Colonic mucosa (tissue), 4 donors: Measurements from ENCODE around the gene C10orf62. TPM values are rescaled to one million over a fixed set of nuclear protein-coding genes. Genes with fewer than 3 reads are reported as not detected.

ENCODE experiments used
- DNase-seq: peaks from one replicate; pipeline ENCODE4 v3.0.0-alpha.2; 2020
- H3K27ac ChIP-seq: fragments of 200-600 bp; one replicate; pipeline ENCODE4 v1.8.0; 2021
- H3K27me3 ChIP-seq: fragments of 200-600 bp; one replicate; pipeline ENCODE4 v1.8.0; 2021
- H3K36me3 ChIP-seq: fragments of 200-600 bp; one replicate; pipeline ENCODE4 v1.8.0; 2021
- H3K4me1 ChIP-seq: fragments of 200-600 bp; one replicate; pipeline ENCODE4 v1.8.0; 2021; ENCODE audit warnings: mild to moderate bottlenecking
- H3K4me3 ChIP-seq: fragments of 200-600 bp; one replicate; pipeline ENCODE4 v1.8.0; 2021
- H3K9ac ChIP-seq, 2 donors: one replicate each; pipeline ENCODE4 v1.7.0; 2013; ENCODE audit warnings: control low read depth in 2 of 2, low read depth in 2 of 2, low read length in 2 of 2
- H3K9me3 ChIP-seq: fragments of 200-600 bp; one replicate; pipeline ENCODE4 v1.8.0; 2021
- CTCF ChIP-seq: fragments of 200-600 bp; IDR thresholded peaks from one replicate; pipeline ENCODE4 v1.8.0; 2022; ENCODE audit warnings: antibody characterized with exemption, mild to moderate bottlenecking
- intact Hi-C: fragments of 100-400 bp; cut with DNase I; formaldehyde crosslinking; loops from one replicate; pipeline ENCODE4 v1.14.1; 2022
- total RNA-seq, 2 donors: library from RNA; stranded (reverse); fragmentation: NEBNext Ultra II Directional in 1 of 2; extraction: Animal tissue kit (Norgen Biotek cat#: 25700) in 1 of 2; gene quantifications; one replicate each; pipeline ENCODE4 v1.2.1, GENCODE V29; 2021
- donor health status: healthy.
- donor health status: DM: no; HTN: no; CAD: no.
- donor health status: DM: no; HTN: no; CAD: no.

C10orf62 gene
- total RNA-seq, 2 donors from 2014 or later, result not detected

GRCh38 chr10:97607095-97607636 lies 17.6 kb downstream of the C10orf62 start:
- H3K9ac ChIP-seq, result no peak overlapping the region
- H3K36me3 ChIP-seq, result no peaks in the 10 kb centered on the region
- intact Hi-C loops, result no loop called here
- no peak for TF ChIP-seq CTCF
- no peaks in the 10 kb centered on the region for H3K9me3 ChIP-seq
- no peaks in the 10 kb centered on the region for H3K4me1 ChIP-seq
- no peaks in the 10 kb centered on the region for H3K27me3 ChIP-seq
- no peak overlapping the region for H3K27ac ChIP-seq
- H3K4me3 ChIP-seq, result no peak overlapping the region
- DNase-seq, result no peak

GRCh38 chr10:97608991-97609561 lies 19.6 kb downstream of the C10orf62 start:
- H3K36me3 ChIP-seq, result no peaks in the 10 kb centered on the region
- H3K9me3 ChIP-seq, result no peaks in the 10 kb centered on the region
- no peaks in the 10 kb centered on the region for H3K4me1 ChIP-seq
- H3K4me3 ChIP-seq, result no peak overlapping the region
- H3K27me3 ChIP-seq, result no peaks in the 10 kb centered on the region
- H3K9ac ChIP-seq, result no peak overlapping the region
- no peak for TF ChIP-seq CTCF
- DNase-seq, result no peak
- H3K27ac ChIP-seq, result no peak overlapping the region
- intact Hi-C loops, result no loop called here

- no peak overlapping the region for H3K9ac ChIP-seq
- intact Hi-C loops, result loop anchor here (5.0 kb wide), 1 partner anchor 39 kb away; the partner anchor contains the start of gene ANKRD2
Measured at GRCh38 chr10:97611473-97611872, 22.0 kb downstream of the C10orf62 start.

GRCh38 chr10:97612386-97612785 lies 22.9 kb downstream of the C10orf62 start:
- intact Hi-C loops, result loop anchor here (5.0 kb wide), 1 partner anchor 40 kb away; the partner anchor contains the start of gene ANKRD2
- no peak for DNase-seq
- Histone ChIP-seq H3K4me1 (no peaks in the 10 kb centered on the region), H3K4me3 (no peak overlapping the region), H3K36me3 (no peaks in the 10 kb centered on the region), H3K27ac (no peak overlapping the region), H3K9ac (no peak overlapping the region), H3K9me3 (no peaks in the 10 kb centered on the region), H3K27me3 (no peaks in the 10 kb centered on the region)
- TF ChIP-seq CTCF, result no peak

More at GRCh38 chr10:97611473-97611872, 22.0 kb downstream of the C10orf62 start:
- Histone ChIP-seq H3K9me3 (no peaks in the 10 kb centered on the region), H3K4me1 (no peaks in the 10 kb centered on the region), H3K4me3 (no peak overlapping the region), H3K36me3 (no peaks in the 10 kb centered on the region), H3K27me3 (no peaks in the 10 kb centered on the region), H3K27ac (no peak overlapping the region)
- TF ChIP-seq CTCF, result no peak
- no peak for DNase-seq

GRCh38 chr10:97618285-97618684 lies 28.8 kb downstream of the C10orf62 start:
- TF ChIP-seq CTCF, result no peak
- no peaks in the 10 kb centered on the region for H3K4me1 ChIP-seq
- no peak overlapping the region for H3K9ac ChIP-seq
- no peaks in the 10 kb centered on the region for H3K27me3 ChIP-seq
- no peak overlapping the region for H3K4me3 ChIP-seq
- no peak overlapping the region for H3K27ac ChIP-seq
- intact Hi-C loops, result no loop called here
- DNase-seq, result no peak
- no peaks in the 10 kb centered on the region for H3K36me3 ChIP-seq
- no peaks in the 10 kb centered on the region for H3K9me3 ChIP-seq
